Measurements from ENCODE around the gene KDM5A. TPM values are rescaled to one million over a fixed set of nuclear protein-coding genes. Genes with fewer than 3 reads are reported as not detected.
A peak's percentile ranks its signal among the peaks of the same experiment; 100 is the strongest.
"Not testable (repeated sequence)": the region's sequence is repeated elsewhere in the genome, so short reads cannot be mapped to it uniquely, and the experiment has no call there.

The KDM5A gene
- total RNA-seq, result 42.6 TPM

DNA sequence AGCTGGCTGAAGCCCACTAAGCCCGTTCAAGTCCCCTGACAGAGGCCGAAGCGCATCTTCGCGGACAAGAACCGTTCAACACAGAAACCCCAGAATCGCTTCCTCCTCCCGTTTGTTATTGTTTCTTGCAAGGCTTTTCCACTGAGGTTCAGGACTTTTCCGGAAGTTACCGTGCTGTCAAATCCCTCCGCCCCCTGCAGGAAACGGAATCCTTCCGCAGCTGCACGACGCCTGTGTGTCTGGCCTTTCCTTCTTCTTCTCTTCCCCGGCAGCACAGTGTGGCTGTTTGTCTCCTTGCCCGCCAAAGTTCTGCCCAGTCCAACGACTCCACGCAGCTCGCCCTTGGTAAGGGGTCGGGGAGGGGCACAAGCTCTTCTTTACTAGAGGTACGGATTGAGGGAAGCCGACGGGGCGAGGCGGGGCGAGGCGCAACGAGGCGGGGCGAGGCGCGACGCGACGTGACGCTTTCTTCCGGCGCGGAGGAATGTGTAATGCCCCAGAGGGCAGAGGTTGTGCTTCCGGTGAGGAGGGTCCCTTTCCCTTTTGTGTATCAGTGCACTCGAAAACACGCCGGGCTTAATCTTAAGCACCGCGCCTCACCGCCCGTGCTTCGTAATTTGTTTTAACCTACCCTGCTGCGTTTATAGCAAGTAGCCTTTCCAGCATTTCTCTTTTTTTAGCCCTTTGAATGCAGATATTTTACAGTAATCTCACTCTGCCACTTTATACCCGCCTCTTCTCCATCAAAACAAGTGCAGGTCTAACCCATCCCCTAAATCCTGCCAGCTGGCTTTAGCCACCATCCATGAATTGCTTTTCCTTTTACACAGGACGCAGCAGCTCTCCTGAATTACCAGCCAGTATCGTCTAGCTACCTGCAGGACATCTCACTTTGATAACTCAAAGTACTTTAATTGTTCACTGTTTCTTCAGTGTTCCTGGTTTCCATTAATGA lies at the start of gene KDM5A:
Gene KDM5A (minus strand): TSS at position 179 of the 955 bp plus-strand sequence. CDS start 229 bp downstream, outside the sequence.
- peak; percentile 98 for ATAC-seq

DNA sequence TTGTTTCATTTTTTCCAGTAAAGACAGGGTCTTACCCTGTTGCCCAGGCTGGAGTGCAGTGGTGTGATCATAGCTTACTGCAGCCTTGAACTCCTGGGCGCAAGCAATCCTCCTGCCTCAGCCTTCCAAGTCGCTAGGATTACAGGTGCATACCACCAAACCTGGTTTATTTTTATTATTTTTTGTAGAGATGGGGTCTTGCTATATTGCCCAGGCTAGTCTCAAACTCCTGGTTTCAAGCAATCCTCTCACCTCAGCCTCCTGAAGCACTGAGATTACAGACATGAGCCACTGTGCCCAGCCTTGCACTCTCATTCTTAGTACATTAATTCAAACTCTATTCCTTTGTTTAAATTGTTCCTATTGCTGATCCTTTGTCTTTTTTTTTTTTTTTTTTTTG lies 46.6 kb upstream of the KDM5A start:
- ATAC-seq, result not testable (repeated sequence)

DNA sequence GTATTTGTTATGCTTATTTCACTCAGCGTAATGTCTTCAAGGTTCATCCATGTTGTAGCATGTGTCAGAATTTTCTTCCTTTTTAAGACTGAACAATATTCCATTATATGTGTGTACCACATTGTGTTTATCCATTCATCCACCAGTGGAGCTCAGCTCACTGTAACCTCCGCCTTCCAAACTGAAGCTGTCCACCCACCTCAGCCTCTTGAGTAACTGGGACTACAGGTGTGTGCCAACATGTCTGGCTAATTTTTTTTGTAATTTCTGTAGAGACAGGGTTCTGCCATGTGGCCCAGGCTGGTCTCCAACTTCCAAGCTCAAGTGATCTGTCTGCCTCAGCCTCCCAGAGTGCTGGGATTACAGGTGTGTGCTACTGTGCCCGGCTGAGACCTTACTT lies 33.4 kb upstream of the KDM5A start:
- no peak for ATAC-seq

DNA sequence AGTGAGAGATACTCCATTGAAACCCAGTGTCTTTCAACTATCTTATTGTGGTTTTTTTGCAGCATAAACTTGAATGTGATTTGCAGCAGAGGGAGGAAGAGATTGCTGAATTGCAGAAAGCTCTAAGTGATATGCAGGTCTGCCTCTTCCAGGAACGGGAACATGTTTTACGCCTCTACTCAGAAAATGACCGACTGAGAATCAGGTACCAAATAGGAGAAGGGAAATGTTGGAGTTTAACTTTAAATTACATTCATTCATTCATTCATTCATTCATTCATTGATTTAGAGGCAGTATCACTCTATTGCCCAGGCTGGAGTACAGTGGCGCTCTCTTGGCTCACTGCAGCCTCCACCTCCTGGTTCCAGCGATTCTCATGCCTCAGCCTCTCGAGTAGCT lies 29.3 kb upstream of the KDM5A start:
- ATAC-seq, result no peak

DNA sequence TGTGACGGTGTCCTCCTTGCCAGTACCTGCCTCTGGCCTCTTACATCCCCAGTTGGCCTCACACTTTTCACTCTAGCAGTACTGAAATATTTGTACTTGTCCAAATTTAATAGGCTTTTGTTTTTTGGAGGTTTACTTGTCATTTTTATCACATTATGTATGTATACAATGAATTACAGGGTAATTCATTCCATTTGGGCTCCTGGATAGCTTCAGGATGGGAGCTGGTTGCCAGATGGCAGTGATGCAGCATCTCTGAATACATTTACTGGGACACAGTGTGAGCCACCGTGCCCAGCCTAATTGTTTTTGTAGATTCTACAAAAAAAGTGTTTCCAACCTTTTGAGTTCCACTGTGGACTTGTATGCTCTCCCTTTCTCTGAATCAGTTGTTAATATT lies 25.7 kb upstream of the KDM5A start:
- ATAC-seq, result no peak

DNA sequence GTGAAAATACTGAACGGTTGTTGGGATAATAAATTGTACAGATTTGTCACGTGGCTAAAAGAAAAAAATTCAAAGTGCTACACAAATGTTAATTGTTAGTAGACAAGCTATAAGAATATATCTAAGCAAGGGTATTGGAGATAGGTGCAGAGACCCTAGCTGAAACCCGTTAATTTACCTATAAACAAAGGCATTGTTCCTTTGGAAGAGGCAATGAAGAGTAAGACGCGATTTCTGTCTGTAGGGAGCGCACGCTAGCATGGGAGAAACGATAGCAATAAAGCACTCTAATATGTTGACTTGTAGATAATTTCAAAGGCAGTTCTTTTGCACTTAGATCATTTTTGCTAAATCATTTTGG lies 12.9 kb upstream of the KDM5A start:
- ATAC-seq, result no peak

DNA sequence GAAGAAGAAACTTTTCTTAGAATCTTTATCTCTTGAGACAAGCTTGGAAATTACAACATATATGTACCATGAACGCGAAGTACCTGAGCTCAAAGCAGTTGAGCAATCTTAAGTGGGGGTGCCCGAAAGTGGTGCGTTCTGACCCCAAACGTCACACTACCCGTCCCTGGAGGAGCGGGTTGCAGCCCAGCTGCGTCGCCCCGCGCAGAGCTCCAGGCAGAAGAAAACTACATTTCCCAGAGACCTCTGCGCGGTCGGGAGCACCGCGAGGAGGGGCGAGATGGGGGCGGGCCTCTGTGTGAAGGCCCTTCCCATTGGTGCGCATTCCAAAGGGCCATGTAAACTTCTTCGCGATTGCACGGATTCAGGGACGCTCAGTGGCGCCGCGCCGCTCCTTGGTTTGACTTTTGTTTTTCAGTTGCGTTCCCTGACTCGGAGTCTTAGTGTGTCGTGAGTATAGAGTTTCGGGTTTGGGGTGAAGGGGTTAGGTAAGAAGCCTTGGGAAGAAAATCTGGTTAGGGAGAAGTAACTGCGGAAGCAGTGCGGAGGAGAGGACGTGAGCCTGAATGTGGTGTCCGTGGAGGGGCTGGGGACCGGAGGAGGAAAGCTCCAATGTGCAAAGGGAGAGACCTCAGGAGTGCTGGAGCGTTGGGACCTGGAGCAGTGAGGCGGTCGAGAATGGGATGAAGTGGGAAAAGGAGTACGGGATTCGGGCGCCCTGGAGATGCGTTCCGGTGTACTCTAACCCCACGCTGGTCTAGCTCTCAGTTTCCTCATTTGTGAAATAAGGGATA lies 12.3 kb upstream of the KDM5A start, which contains the start of gene CCDC77:
Gene CCDC77 (plus strand): TSS at position 410 of the 794 bp plus-strand sequence. CDS start 7,740 bp downstream, outside the sequence.
- peak; percentile 100 for ATAC-seq

DNA sequence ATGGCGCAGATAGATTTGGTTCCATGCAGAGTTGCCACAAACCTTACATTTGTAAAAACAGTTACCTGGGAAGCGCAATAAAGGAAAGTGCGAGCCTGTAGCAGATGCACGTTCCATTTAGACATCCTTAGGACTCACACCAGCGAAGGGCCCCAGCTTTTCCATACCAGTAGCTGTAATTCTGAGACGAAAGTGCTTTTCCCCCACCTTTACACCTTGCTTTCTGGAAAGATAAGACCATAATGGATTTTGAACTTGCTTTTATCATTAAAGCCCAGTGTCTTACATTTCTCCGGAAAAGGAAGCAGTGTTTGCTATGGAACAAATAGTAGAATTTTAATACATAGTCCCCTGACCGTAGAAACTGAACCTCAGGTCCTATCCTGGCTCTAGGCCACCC lies 11.7 kb upstream of the KDM5A start:
- no peak for ATAC-seq

DNA sequence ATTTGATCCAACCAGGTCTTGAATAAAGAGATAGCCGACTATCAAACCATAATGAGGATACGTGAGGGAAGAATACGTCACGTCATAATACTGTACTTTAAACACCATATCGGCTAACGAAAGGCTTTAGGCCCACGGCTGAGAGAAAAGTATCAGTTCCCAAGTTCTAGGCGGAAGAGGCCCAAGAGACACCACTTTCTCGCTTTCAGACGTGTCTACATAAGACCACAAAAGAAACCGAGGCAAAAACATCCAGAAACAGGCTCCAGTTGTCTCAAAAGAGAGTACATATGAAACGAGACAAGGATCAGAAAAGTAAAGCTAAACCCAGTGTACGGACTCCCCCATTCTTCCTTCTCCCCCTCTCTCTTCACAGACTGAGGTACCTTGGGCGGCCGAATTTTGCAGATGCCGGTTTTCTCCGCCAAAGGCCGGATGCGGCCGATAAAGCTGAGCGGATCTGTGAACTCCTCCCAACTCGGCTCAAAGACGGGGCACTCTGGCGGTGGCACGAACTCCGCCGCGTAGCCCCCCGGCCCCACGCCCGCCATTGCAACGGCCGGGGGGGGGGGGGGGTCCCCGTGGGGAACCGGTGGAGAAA lies 479 bp downstream of the KDM5A start:
- ATAC-seq, result peak; percentile 35

DNA sequence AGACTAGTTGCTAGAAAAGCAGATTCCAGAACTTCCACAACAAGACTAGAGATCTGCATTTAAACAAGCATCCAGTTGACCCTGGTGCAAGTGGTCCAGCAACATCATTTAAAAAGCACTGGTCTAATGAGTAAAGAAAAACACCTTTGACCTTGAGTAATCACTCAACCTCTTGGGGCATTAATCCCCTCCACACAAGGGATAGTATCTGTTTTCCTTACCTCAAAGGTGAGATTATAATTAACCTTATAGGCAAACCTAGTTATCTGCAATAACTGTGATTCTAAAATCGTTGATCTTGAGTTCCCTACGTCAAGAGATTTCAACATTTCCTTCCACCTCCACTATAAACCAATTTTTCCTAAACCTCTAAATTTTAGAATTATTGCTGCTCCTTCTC lies 1.1 kb downstream of the KDM5A start:
- no peak for ATAC-seq

DNA sequence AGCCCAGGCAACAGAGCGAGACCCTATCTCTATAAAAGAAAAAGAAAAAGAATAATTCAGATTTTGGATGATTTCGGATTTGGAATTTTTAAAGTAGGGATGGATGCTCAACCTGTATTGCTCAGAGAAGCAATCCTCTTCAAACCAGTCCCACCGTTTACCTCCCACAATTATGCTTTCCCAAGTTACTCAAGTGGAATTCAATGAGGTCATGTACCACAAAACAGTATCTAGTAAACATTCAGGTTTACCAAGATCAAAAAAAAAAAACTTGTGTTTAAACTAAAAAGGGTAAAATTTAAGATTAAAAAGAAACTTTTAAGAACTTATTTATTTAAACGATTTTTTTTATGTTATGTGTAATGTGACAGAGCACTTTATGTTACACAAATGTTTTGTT lies 2.5 kb downstream of the KDM5A start:
- no peak for ATAC-seq

DNA sequence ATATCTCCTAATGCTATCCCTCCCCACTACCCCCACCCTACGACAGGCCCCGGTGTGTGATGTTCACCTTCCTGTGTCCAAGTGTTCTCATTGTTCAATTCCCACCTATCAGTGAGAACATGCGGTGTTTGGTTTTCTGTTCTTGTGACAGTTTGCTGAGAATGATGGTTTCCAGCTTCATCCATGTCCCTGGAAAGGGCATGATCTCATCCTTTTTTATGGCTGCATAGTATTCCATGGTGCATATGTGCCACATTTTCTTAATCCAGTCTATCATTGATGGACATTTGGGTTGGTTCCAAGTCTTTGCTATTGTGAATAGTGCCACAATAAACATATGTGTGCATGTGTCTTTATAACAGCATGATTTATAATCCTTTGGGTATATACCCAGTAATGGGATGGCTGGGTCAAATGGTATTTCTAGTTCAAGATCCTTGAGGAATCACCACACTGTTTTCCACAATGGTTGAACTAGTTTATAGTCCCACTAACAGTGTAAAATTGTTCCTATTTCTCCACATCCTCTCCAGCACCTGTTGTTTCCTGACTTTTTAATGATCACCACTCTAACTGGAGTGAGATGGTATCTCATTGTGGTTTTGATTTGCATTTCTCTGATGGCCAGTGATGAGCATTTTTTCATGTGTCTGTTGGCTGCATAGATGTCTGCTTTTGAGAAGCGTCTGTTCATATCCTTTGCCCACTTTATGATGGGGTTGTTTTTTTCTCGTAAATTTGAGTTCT lies 18.2 kb downstream of the KDM5A start:
- ATAC-seq, result not testable (repeated sequence)

DNA sequence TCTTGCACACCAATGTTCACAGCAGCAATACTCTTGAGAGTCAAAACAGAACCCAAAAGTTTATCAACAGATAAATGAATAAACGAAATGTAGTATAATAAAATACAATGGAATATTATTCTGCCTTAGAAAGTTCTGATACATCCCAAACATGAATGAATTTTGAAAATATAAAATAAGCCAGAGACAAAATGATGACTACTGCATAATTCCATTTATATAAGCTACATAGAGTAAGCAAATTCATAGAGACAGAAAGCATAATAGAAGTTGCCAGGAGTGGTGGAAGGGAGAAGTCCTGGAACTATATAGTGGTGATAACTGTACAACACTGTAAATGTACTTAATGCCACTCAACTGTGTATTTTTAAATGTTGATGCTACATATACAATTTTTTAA lies 21.1 kb downstream of the KDM5A start:
- no peak for ATAC-seq

DNA sequence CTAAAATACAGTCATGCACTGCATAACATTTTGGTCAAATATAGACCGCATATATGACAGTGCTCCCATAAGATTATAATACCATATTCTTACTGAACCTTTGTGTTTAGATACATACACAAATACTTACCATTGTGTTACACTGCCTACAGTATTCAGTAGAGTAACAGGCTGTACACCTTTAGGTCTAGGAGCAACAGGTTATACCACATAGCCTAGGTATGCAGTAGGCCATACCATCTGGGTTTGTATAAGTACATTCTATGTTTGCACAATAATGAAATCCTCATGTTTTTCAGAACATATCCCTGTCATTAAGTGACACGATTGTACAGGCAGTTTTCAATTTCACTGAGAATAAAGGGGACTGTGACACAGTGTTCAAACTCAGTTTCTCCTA lies 22.3 kb downstream of the KDM5A start:
- ATAC-seq, result peak; percentile 95

DNA sequence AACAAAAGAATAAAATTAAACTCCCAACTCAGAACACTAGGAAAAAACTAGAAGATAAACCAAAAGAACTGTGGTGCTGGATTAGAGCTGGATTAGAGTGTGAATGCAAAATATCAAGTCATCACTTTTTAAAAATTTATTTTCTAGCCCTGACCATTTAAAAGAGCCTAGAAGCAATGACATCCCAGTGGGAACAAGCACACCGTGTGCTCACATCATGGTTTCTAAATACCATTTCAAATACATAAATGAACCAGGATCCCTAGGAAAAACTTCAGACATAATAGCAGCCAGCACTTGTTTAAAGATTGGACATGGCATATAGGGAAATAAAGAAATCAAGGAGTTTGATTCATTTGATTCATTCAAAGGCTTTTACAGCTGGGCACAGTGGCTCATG lies 30.0 kb downstream of the KDM5A start:
- no peak for ATAC-seq

DNA sequence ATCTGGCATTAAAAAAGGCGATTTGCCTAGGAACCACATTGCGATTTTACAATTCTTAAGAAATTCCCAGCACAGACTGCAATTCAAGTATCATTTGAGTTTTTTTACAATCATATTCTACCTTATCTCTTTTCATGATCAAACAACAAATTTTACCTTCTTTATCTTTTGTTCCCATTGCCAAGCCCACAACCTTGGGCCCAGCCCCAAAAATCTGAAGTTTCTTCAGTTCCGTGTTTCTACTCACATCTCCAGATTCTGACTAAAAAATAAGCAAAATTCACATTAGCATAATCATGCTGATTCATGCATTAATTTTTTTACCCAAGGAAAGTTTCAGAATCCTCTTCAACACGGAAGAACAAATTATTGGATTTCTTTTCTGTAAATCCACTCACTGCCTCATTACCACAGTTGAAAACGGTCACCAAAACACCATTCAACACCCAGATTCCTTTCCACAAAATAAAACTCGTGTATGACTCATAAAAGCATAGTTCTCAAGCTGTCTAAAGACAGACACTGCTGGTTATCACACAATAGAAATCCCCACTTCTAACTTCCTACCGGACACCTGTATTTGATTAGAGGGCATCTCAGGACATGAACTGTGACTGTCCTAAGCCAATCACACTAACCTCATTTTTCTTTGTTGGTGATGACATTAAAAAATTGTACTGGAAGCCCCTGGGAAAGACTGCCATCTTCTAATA lies 32.7 kb downstream of the KDM5A start:
- no peak for ATAC-seq

DNA sequence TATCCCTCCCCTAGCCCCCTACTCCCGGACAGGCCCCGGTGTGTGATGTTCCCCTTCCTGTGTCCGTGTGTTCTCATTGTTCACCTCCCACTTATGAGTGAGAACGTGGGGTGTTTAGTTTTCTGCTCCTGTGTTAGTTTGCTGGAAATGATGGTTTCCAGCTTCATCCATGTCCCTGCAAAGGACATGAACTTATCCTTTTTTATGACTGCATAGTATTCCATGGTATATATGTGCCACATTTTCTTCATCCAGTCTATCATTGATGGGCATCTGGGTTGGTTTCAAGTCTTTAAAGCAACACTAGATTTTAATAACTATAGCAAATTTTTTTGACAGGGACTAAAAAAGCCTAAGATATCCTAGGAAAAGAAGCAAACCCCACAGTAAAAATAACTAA lies 37.9 kb downstream of the KDM5A start:
- not testable (repeated sequence) for ATAC-seq

DNA sequence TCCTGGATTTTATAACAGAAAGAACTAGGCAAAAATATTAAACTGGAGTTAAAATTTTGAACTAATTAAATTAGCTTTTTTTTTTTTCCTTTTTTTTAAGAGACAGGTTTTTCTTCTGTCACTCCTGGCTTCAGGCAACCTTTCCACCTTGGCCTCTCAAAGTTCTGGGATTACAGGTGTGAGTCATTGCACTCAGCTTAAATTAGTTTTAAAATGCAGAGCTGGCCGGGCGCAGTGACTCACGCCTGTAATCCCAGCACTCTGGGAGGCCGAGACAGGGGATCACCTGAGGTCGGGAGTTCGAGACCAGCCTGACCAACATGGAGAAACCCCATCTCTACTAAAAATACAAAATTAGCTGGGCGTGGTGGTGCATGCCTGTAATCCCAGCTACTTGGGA lies 39.5 kb downstream of the KDM5A start:
- ATAC-seq, result peak; percentile 64

DNA sequence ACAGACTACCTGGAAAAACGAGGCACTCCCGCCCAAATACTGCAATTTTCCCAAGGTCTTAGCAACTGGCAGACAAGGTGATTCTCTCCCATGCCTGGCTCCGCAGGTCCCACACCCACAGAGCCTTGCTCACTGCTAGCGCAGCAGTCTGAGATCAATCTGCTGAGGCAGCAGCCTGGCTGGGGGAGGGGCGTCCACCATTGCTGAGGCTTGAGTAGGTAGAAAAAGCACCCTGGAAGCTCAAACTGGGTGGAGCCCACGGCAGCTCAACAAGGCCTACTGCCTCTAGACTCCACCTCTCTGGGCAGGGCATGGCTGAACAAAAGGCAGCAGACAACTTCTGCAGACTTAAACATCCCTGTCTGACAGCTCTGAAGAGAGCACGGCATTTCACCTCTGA lies 46.1 kb downstream of the KDM5A start:
- not testable (repeated sequence) for ATAC-seq

DNA sequence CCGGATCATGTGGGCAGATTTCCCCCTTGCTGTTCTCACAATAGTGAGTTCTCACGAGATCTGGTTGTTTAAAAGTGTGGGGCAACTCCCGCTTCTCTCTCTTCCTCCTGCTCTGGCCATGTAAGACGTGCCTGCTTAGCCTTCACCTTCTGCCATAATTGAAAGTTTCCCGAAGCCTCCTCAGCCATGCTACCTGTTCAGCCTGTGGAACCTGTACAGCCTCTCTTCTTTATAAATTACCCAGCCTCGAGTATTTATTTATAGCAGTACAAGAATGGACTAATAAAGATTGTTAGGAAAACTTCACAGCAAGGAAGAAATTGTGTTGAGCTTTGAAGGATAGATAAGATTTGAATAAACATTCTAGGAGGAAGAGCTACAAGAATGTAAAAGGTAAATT lies 52.1 kb downstream of the KDM5A start:
- ATAC-seq, result peak; percentile 76

DNA sequence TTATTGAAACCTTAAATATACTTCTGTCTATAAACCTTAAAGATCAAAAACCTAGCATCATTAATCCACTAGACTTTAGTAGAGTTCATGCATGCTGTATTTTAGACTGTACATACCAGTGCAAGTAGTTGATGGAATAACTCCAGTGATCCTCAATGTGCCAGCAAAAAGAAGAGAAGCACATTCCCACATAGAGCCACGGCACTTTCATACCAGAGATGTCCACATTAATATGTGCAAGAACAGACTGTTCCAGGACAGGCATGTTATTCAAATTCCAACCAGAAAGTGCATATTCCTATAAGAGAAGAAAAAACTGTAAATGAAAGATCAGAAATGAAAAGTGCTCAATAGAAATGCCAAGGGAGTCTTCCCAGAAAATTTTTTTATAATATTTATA lies 55.0 kb downstream of the KDM5A start:
- ATAC-seq, result no peak

Measured in esophagus mucosa (tissue), 1 donor.